Neural progenitor cell (in vitro differentiated cells): ENCODE data around the gene NPY4R.
"Not testable (repeated sequence)": the region's sequence is repeated elsewhere in the genome, so short reads cannot be mapped to it uniquely, and the experiment has no call there.

Experiments
- CTCF ChIP-seq: fragments of 200-600 bp; sonication (generic); IDR thresholded peaks from 2 replicates; pipeline ENCODE4 v1.5.1; 2017; ENCODE audit warnings: antibody characterized with exemption, mild to moderate bottlenecking
- EZH2 ChIP-seq: fragments of 200-600 bp; sonication (generic); IDR thresholded peaks from 2 replicates; pipeline ENCODE4 v1.6.1; 2017; ENCODE audit warnings: antibody characterized with exemption, mild to moderate bottlenecking, moderate library complexity
- EZH2phosphoT487 ChIP-seq: fragments of 200-600 bp; sonication (generic); IDR thresholded peaks from 2 replicates; pipeline ENCODE4 v1.6.1; 2017; ENCODE audit warnings: antibody characterized with exemption

- not testable (repeated sequence) for TF ChIP-seq CTCF, EZH2phosphoT487, EZH2
Measured at GRCh38 chr10:46474746-46475320, 9.1 kb upstream of the NPY4R start.
